Measurements from ENCODE around the gene PROSER2.

The PROSER2 gene, protein sequence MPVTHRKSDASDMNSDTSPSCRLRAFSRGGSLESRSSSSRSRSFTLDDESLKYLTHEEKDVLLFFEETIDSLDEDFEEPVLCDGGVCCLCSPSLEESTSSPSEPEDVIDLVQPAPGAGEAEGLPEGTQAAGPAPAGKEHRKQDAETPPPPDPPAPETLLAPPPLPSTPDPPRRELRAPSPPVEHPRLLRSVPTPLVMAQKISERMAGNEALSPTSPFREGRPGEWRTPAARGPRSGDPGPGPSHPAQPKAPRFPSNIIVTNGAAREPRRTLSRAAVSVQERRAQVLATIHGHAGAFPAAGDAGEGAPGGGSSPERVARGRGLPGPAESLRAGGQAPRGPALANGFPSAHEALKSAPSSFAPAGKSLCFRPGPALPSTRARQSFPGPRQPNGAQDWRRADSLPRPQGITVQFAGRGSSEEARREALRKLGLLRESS

DNA sequence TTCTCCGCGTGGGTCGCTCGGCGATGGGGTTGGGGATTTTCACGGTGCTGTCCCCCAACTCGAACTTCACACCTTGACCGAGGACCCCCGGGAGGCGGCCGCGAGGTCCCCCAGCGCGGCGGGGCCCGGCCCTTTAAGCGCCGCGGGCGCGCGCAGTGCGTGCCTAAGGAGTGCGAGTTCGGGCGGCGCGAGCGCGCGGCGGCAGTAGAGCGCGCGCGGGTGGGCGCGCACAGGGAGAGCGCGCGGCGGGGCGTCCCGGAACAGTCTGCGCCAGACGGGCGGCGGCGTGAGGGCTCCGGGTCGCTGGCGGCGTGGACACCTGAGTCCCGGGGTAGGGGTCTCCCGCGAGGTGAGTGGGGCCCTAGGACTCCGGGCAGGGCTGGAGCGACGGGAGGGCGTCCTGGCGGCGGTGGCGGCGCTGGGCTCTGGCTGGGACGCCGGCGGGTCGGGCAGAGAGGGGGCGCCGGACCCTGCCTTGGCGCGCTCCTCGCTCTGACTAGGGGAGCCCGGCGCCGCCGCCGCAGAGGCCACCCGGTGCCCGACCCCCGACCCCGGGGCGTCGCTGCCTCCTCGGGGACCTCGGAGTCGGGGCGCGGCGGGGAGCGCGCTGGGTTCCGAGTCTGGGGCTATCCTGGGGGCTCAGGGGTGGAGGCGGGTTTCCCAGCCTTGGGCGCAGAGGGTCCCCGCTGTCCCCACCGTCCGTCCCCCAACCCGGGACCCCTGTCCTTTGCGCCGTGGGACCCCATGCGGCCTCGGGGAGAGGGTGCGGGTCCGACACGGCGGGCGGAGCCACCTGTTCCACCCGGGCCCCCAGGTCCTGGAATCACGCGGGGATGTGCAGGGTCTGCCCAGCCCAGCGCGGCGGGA, at the start of gene PROSER2:
PROSER2 (plus strand) TSS at position 235 of the 867 bp plus-strand sequence. CDS start 28,722 bp downstream, outside the sequence.
- peak; percentile 87 for DNase-seq (ENCODE audit: low spot score)

DNA sequence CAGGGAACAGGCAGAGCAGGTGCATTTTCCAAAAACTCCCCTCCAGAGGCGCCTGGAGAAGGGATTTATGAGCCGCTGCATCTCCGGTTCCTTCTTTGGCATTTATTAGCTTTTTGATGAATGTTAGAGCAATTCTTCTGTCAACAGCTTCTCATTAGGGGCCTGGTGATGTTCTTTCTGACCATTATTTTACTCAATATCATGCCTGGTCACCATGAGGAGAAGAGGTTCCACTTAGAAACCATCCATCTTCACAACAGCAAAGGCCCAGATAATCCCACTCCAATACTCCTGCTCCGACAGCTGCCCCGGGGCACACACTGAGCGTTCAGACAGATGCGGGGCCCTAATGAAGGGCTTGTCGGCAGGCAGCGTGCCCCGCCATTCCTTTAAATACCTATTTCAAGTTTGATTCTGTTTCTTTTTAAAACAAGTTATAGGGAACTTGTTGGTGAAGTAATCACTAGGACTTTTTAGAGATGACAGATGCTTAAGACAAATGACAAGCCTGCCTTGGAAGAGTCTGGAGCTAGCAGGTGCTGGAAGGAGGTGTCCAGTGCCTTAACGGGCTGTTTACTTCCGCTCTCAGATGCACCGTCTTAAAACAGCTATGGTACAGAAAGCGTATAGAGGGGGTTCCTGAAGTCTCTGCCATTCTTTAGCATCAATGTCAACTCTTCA, 49.3 kb upstream of the PROSER2 start:
- no peak for DNase-seq (ENCODE audit: low spot score)

DNA sequence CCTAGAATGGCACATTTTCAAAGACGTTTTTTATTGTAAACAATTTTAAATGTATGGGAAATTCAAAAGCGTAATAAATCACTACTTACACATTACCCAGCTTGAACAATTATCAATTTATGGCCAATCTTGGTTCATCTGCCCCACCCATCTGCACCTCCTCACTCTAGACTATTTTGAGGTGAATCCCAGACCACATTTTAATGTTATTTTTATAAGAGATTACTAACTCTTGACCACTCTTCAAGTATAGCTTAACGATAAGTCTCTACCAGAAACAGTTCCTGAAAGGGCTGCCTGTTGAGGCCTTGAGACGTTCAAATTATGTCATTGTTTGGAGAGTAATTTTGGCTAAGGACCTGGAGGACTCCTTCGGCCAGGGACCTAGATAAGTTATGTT, 47.7 kb upstream of the PROSER2 start:
- DNase-seq (ENCODE audit: low spot score) = no peak

DNA sequence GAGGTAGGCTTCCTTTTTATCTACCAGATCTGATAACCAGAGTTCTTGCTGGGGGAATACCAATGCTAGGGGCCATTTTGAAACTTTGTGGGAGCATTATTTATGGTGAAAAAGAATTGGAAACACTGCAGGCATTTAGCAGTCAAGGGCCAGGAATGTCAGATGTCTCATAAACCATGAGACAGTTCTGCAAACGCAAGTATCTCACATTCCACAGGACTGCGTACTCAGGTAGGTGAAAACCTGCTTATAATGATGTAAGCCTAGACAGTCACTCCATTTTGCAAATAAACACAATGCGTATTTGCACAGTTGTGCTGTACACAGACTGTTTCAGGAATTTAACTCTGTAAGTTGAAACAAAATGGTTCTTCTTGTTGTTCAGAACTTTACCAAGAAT, 47.1 kb upstream of the PROSER2 start:
- no peak for DNase-seq (ENCODE audit: low spot score)

DNA sequence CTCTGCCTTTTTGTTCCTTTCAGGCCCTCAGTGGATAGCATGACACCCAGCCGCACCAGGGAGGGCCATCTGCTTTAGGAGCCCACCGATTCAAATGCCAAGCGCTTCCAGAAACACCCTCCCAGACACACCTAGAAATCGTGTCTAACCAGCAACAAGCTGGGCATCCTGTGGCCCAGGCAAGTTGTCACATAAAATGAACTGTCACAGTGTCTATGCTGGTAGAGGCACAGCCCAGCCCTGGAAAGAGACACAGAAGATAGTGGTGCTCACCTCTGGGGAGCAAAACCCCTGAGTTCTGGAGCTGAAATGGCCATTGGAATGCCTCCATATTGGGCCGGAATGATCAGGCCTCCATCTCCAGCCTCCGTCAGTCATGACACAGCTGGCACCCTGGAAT, 42.0 kb upstream of the PROSER2 start:
- DNase-seq (ENCODE audit: low spot score) = no peak

DNA sequence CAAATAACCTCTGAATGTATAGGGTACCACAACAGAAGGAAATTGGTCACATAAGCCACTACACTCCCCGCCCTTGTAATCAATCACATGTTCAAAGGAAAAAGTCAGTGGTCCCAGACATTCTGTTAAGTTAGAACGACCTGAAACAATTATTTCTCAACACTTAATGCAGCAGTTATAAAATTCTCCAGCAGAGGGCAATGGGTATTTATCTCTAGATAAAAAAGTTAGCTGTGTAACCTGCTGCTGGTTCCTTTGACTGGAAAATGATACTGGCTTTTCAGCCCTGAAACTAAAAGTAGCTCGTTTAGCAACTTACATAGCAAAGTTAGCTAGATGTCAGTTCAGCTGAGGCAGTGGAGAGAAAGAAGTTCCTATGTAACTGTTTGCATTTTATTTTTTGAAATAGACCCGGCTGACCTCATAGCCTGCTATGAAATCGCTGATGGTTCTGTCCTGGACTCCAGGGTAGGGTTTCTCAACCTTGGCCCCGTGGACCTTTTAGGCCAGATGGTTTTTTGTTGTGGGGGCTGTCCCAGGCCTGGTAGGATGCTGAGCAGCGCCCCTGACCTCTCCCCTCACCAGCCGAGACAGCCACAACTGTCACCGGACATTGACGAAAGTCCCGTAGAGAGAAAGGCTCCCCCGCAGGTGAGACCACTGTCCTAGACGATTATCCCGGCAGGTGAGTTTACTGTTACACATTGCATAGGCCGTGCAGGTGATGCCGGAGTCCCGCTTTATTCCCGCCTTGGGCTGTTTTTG, 40.2 kb upstream of the PROSER2 start:
- peak; percentile 68 for DNase-seq (ENCODE audit: low spot score)

DNA sequence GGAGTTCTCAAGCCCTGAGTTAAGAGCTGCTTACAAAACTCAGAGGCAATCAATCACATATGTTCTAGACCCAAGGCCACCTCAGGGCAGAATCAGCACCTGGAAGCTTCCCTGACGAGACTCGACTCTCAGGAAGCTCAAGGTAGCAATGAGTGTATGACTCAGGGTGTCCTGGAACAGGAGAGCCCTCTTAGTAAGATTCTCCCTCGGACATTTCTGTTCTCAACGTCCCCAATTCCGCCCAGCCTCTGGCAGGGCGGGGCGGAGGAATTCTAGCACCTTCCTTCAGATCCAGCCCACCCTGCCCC, 39.6 kb upstream of the PROSER2 start:
- DNase-seq (ENCODE audit: low spot score) = no peak

DNA sequence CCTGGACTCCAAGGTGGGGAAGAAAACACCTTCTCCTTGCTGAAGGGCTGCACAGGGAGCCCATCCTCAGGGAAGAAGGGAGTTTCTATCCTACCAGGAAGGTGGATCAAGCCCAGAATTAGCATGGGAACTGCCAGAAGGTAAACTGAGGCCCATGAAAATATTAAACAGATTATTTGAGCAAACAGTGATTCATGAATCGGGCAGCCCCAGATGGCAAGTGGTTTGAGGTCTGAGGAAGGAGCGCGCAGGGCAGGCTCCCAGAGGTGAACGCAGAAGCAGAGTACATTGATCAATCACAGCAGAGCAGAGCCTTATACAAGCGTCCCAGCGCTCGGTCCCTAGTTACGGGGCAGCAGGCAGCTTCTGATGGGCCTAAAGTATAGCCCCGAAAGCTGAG, 35.8 kb upstream of the PROSER2 start:
- DNase-seq (ENCODE audit: low spot score) = no peak

DNA sequence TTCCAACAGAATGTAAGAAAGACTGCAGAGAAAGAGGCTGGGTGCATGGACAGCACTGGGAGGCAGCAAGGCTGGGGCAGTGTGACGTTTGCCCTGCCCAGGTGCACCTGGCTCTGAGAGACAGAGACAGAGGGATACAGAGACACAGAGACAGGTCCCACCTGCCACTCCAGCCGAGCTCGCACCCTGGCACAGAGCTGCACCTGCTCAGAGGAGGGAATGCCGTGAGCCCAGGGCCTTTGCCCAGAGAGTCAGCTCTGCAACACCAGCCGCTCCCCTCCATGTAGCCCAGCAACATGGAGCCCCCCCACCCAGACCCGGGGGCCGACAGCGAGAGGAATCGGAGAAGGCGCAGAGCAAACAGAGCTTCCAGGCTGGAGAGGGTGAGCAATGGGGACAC, 35.3 kb upstream of the PROSER2 start:
- no peak for DNase-seq (ENCODE audit: low spot score)

DNA sequence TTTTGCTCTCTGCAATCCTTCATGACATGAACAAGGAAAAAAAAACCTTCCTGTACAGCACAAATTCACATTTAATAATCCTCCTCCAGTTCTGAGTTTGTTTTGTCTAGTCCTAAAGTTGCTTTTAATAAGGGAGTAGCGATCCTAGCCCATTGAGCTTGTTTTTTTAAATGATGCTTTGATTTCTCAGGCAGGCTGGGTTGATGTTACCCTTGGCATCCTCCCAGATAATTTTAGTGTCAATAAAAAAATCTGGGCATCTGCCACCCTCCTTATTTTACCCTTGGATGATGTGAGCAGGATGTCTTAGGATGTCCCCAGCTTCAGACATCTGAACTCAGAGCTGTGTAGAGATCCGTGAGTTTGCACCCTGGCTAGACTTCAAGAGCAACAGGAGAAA, 33.9 kb upstream of the PROSER2 start:
- DNase-seq (ENCODE audit: low spot score) = no peak

DNA sequence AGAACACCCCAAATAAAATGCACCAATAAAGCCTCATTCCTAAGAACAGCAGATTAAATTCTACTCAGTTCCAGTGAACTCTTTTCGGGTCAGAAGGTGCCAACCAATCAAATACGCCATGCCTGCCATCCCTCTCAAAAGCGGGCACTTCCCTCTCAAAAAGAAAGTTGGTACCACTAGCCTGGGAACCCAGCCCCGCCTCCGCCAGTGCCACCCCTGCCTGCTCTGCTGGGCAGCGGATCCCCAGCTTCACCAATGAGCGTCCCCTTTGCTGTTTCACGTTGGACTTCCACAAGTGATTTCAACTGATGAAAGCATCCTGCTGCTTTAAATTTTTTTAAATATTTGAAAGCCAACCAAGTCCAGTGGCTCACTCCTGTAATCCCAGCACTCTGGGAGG, 33.2 kb upstream of the PROSER2 start:
- DNase-seq (ENCODE audit: low spot score) = no peak

DNA sequence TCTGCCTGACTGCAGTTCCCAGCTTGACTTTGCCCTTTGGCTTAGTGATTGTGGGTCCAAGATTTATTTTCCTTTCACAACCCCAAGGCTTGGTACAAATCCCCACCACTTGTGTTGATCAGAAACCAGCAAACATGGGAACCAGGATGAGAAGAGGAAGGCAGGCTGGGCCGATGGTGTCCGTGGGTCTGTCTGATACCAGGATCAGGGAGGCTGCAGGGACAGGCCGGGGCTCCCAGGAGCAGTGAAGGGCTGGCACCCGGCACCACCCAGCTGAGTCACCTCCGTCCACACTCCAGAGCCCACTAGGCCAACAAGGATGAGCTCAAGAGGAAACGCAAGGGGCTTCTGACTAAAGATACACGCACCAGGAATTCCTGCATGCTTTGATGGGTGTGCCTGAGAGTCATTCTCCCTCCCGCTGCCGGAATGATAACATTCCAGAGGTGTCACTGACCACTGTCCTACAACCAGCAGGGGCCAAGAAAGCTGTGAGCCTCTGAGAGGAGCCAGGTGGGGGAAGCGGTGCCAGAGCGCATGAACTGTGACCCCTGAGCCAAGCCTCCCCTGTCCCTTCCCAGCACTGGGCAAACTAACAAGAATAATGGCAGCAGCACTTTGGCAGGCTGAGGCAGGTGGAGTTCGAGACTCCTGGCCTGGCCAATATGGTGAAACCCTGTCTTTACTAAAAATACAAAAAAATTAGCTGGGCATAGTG, 29.2 kb upstream of the PROSER2 start:
- peak; percentile 29 for DNase-seq (ENCODE audit: low spot score)

DNA sequence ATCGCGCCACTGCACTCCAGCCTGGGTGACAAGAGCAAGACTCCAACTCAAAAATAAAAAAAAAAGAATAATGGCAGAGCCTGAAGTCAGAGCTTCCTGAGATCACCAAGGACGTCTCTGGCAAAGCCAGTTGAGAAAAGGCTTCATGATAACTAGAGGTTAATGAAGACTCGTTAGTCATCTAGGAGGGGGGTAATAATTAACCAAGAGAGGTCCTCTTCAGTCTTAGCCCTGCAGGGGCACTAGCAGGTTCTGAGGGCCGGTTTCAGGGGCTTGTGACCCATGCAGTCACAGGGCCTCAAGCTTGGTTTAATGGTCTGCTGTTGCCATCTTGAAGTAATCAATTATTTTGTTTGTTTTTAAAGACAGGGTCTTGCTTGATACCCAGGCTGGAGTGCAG, 28.6 kb upstream of the PROSER2 start:
- DNase-seq (ENCODE audit: low spot score) = no peak

DNA sequence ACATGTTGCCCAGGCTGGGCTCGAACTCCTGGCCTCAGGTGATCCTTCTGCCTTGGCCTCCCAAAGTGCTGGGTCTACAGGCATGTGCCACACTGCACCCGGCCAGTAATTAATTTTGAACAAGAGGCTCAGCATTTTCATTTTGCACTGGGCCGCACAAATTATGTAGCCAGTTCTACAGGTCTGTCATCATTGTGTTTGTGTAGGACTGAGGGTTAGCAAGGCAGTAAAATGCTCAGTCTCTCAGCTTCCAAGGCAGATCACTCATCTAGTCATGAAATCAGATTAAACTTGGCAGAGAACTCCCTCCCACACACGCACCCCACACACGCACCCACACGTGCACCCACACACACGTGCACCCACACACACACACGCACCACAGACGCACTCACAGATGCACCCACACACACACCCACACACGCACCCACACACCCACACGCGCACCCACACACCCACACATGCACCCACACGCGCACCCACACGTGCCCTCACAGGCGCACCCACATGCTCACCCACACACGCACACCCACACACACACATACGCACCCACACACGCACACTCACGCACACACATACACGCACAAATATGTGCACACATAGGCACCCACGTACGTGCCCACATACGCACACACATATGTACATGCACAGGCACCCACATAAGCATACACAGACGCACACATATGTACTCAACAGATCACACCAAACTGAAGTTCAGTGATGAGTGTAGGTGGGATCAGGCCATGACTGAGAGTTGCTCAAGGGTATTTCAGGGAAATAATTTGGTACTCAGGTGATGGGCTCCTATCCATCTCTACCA, 27.8 kb upstream of the PROSER2 start:
- DNase-seq (ENCODE audit: low spot score) = no peak

DNA sequence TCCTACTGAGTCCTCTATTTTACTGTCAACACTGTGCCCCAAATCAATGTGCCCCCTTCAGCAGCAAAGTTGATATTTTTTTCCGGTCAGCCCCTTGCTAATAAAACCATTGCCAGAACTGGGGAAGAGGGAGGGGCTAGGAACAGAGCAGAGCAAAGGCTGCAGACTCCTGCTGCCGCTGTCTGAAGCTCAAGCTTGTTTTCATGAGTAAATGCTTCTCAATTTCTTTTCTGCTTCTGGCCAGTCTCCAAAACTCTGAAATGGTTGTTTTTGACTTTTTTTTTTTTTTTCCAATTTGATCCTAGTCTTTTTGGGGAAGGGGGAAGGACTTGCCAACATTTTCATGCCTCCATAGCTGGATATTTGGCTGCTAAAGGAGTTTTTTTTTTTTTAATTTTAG, 26.7 kb upstream of the PROSER2 start:
- no peak for DNase-seq (ENCODE audit: low spot score)

DNA sequence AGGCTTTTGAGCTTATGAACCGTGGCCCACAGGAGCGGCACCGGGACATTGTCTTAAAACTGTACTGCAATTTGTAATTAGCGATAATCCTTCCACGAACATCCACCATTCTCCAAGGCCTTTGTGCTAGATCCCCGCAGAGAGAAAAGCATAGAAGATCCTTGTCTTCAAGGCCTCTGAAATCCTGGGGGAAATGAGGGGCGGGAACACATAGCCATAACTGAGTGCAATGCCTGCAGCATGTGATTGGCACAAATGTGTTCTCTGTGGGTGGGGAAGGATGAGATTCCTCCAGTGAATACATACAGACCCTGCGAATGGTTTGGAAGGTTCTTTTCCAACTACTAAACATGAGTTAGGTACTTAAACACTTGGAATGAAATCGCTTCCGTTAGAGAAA, 25.9 kb upstream of the PROSER2 start:
- no peak for DNase-seq (ENCODE audit: low spot score)

DNA sequence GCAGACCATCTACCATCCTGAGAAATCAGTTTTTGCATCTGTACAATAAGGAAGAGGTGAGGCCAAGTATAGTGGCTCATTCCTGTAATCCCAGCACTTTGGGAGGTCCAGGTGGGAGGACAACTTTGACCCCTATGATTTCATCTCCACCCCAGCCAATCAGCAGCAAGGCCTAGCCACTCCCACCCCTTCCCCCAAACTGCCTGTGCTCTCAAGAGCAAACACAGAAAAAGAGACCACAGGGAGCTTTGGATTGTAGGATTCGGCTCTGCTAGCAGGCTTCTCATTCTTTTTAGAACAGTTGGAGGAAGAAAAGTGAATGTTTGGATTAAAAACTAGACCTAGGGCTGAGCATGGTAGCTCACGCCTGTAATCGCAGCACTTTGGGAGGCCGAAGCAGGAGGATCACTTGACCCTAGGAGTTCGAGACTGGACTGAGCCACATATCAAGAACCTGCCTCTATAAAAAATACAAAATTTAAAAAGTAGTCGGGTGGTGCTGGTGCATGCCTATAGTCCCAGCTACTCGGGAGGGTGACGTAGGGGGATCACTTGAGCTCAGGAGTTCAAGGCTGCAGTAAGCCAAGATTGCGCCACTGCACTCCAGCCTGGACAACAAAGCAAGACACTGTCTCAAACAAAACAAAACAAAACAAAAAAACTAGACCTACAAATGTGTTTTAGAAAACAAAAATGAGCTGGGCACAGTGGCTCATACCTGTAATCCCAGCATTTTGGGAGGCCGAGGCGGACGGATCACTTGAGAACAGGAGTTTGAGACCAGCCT, 25.1 kb upstream of the PROSER2 start:
- peak; percentile 37 for DNase-seq (ENCODE audit: low spot score)

DNA sequence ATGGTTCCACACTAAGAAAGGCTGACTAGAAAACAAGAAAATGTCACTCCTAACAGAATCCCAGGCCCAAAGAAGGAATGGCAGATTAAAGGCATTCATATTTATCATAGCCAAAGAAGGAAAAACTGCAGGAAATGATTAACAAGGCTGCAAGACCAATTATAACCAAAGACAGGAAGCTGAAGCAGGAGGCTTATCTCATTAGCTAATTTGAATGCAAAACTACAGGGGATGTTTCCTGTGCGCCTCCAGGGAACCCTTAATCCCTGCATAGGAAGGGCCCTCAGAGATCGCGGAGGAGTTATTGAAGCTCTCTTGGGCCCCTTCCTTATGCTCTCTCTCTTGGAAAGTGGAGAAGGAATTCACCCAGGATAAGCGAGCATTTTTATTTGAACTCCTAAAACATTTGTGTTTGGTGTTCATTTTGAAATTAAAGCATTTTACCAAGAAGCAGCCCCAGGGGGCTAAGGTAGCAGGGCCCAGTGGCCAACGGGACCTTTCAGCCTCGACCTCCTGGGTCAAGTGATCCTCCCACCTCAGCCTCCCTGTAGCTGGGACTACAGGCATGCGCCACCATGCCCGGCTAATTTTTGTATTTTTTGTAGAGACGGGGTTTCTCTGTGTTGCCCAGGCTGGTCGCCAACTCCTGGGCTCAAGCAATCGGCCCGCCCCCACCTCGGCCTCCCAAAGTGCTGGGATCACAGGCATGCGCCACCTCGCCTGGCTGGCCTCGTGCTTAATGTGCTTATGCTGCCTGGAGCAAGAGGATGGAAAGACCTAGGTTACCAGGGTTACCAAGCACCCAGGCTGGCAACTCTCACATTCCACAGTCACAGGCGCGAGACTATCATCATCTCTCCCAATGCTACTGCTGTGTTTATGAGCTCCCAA, 24.1 kb upstream of the PROSER2 start:
- peak; percentile 53 for DNase-seq (ENCODE audit: low spot score)

DNA sequence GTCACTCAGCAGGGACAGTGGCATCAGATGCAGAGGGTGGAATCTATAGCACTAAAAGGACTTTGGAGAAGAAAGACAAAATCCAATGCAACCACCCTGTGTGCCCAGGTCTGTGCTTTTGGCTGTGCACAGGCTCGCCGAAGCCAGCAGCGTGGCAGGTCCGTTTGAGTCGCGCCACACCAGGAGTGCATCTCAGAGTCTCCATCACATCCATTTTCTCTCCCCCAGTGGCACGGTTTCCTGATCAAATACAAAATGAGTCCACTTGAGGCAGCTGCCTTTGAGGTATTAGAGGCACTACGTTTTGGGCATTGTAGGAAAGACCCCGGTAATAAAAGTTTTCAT, 23.4 kb upstream of the PROSER2 start:
- no peak for DNase-seq (ENCODE audit: low spot score)

Data from iPS-NIHi11 (cell line).